Activated CD4-positive, alpha-beta T cell treated with anti-CD3 and anti-CD28 coated beads, Interleukin-2, amount 10 ng/mL, durations not matched to agents 24 days and 14 days (primary cell): ENCODE results near the gene IGSF9. TPM values are rescaled to one million over a fixed set of nuclear protein-coding genes. Genes with fewer than 3 reads are reported as not detected.

Experiments used
- DNase-seq: peaks from one replicate; pipeline ENCODE4 v3.0.0; 2022
- H3K27ac Mint-ChIP-seq: one replicate; pipeline ENCODE4 v1.8.0; 2022; ENCODE audit warnings: mild to moderate bottlenecking, mixed read lengths
- H3K27me3 Mint-ChIP-seq: one replicate; pipeline ENCODE4 v1.8.0; 2022; ENCODE audit warnings: mixed read lengths
- H3K36me3 Mint-ChIP-seq: one replicate; pipeline ENCODE4 v1.8.0; 2022; ENCODE audit warnings: low read depth, mild to moderate bottlenecking, mixed read lengths
- H3K4me1 Mint-ChIP-seq: one replicate; pipeline ENCODE4 v1.8.0; 2021; ENCODE audit warnings: mixed read lengths
- H3K4me3 Mint-ChIP-seq: one replicate; pipeline ENCODE4 v1.8.0; 2022; ENCODE audit warnings: mild to moderate bottlenecking, moderate library complexity, mixed read lengths
- H3K9me3 Mint-ChIP-seq: one replicate; pipeline ENCODE4 v1.8.0; 2021; ENCODE audit warnings: mixed read lengths
- intact Hi-C: fragments of 100-400 bp; cut with micrococcal nuclease; formaldehyde crosslinking; loops from one replicate; pipeline ENCODE4 v1.15.1; 2023
- total RNA-seq: library from RNA; stranded (reverse); gene quantifications from 2 replicates; pipeline ENCODE4 v1.2.3, GENCODE V29; 2022

The IGSF9 gene
- total RNA-seq, 1 donor from 2014 or later: not detected

DNA sequence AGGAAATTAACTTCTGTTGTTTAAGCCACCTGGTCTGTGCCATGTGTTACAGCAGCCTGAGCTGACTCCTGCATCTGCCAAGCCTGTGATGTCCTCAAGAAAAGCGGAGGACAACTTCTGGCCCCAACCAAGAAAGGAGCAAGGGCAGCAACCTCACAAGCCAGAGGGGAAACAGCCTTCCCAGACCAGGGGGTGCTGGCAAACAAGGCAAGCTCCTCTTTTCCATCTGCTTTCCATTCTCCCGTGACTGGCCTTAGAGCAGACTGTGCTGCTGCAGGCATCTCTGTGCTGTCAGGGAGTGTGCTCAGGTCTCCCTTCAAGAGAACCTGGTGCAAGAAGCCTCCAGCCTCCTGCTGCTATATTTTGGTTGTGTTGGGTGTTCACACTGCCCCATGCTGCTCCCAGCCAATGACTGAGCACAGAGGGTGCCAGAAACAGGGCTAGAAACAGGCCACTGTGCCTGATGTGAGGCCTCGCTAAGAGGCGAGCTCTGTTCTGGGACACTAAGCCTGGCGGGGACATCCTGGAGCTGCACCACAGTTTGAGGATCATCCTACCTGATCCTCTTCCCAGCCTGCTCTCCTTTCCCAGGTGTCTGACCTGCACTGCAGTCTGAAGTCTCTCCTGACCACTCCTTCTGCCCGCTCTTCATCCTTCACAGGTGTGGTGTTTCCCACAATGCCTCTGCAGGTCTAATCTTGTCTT lies 36.1 kb upstream of the IGSF9 start:
- intact Hi-C loops: no loop called here
- no peaks in the 10 kb centered on the region for H3K9me3 Mint-ChIP-seq
- peaks cover 45% of the 10 kb centered on the region for H3K27me3 Mint-ChIP-seq
- no peaks in the 10 kb centered on the region for H3K36me3 Mint-ChIP-seq
- H3K4me1 Mint-ChIP-seq: no peaks in the 10 kb centered on the region
- DNase-seq: no peak
- no peak overlapping the region for H3K27ac Mint-ChIP-seq
- no peak overlapping the region for H3K4me3 Mint-ChIP-seq

GRCh38 chr1:159980786-159981185 lies 35.4 kb upstream of the IGSF9 start:
- H3K4me3 Mint-ChIP-seq: no peak overlapping the region
- intact Hi-C loops: no loop called here
- DNase-seq: no peak
- H3K27me3 Mint-ChIP-seq: peaks cover 44% of the 10 kb centered on the region
- no peaks in the 10 kb centered on the region for H3K9me3 Mint-ChIP-seq
- no peak overlapping the region for H3K27ac Mint-ChIP-seq
- no peaks in the 10 kb centered on the region for H3K36me3 Mint-ChIP-seq
- no peaks in the 10 kb centered on the region for H3K4me1 Mint-ChIP-seq

- no peak overlapping the region for H3K4me3 Mint-ChIP-seq
- intact Hi-C loops: no loop called here
- H3K27me3 Mint-ChIP-seq: peaks cover 42% of the 10 kb centered on the region
- H3K36me3 Mint-ChIP-seq: no peaks in the 10 kb centered on the region
- no peak for DNase-seq
- H3K9me3 Mint-ChIP-seq: no peaks in the 10 kb centered on the region
- no peaks in the 10 kb centered on the region for H3K4me1 Mint-ChIP-seq
- H3K27ac Mint-ChIP-seq: no peak overlapping the region
These were observed 34.7 kb upstream of the IGSF9 start for GRCh38 chr1:159980076-159980475.

DNA sequence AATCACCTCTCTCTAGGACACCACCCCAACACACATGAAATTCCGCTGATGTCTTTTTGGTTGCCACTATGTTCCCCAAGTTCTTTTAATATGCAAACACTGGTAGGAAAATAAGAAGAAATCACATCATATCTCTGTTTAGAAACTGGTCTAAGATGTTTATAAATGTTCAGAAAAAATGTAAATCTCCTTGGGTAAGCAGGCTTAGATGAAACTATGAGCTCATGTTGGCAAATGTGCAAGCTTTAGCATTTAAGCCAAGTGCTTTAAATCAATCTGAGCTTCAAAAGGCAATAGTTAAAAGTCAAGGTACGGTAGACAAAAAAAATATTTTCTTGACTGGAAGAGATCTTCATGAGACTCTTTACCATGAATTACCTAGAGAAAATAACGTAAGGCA lies 33.8 kb upstream of the IGSF9 start:
- DNase-seq: no peak
- intact Hi-C loops: no loop called here
- Mint-ChIP-seq H3K4me3 (no peak overlapping the region), H3K27me3 (peaks cover 39% of the 10 kb centered on the region), H3K9me3 (no peaks in the 10 kb centered on the region), H3K4me1 (no peaks in the 10 kb centered on the region), H3K27ac (no peak overlapping the region), H3K36me3 (no peaks in the 10 kb centered on the region)

DNA sequence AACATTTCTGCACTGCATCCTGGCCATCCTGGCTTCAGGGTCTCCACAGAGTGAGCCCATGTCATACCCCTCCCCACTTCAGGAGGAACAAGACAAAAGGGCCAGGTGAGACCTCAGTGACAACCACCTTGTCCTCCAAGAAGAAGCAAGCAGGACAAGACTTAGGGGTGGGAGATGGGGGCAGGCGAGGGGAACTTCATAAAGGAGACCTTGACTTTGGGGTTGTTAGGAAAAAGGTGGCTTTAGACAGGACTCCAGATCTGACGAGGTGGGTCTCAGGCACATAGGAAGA lies 32.6 kb upstream of the IGSF9 start:
- no peak for DNase-seq
- no peak overlapping the region for H3K4me3 Mint-ChIP-seq
- no peaks in the 10 kb centered on the region for H3K36me3 Mint-ChIP-seq
- no peaks in the 10 kb centered on the region for H3K9me3 Mint-ChIP-seq
- intact Hi-C loops: no loop called here
- no peaks in the 10 kb centered on the region for H3K4me1 Mint-ChIP-seq
- H3K27ac Mint-ChIP-seq: no peak overlapping the region
- peaks cover 31% of the 10 kb centered on the region for H3K27me3 Mint-ChIP-seq

DNA sequence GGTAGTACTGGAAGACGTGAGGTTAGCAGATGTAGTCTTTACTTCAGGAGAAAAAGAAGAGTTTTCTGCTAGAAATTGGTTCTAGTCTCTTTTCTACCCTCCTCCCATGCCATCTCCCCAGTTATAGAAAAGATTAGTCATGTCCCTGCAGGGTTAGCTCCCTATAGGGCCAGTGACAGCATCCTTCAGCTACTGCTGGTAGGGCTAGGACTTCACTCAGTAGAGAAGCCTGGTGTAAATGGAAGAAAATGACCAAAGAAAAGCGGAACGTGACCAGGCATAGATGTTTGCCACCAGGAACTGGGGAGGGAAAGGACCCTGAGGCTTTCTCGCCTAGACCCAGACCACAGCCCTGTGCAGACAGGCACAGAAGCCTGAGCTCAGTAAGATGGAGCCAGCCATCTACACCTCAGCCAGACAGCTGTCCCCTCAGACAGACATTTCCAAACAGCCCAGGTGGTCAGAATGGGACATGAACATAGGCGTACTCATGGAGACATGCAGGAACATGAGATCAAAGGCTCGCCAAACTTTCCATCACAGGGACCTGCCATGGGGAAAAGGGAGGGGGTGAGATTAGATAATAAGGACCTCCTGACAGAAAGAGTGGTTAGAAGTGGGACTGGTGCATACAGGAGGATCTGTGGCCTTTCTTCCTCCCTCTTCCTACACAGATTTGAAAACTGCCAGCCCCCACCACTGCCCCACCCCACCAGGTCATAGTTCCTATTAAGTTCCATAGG lies 32.1 kb upstream of the IGSF9 start:
- Mint-ChIP-seq H3K36me3 (no peaks in the 10 kb centered on the region), H3K4me1 (no peaks in the 10 kb centered on the region), H3K4me3 (no peak overlapping the region), H3K27me3 (peaks cover 30% of the 10 kb centered on the region), H3K27ac (no peak overlapping the region), H3K9me3 (no peaks in the 10 kb centered on the region)
- DNase-seq: no peak
- intact Hi-C loops: no loop called here

GRCh38 chr1:159974350-159974965 lies 29.0 kb upstream of the IGSF9 start:
- intact Hi-C loops: no loop called here
- Mint-ChIP-seq H3K4me3 (no peak overlapping the region), H3K27me3 (peaks cover 19% of the 10 kb centered on the region), H3K4me1 (no peaks in the 10 kb centered on the region), H3K27ac (no peak overlapping the region), H3K9me3 (no peaks in the 10 kb centered on the region), H3K36me3 (no peaks in the 10 kb centered on the region)
- DNase-seq: no peak

DNA sequence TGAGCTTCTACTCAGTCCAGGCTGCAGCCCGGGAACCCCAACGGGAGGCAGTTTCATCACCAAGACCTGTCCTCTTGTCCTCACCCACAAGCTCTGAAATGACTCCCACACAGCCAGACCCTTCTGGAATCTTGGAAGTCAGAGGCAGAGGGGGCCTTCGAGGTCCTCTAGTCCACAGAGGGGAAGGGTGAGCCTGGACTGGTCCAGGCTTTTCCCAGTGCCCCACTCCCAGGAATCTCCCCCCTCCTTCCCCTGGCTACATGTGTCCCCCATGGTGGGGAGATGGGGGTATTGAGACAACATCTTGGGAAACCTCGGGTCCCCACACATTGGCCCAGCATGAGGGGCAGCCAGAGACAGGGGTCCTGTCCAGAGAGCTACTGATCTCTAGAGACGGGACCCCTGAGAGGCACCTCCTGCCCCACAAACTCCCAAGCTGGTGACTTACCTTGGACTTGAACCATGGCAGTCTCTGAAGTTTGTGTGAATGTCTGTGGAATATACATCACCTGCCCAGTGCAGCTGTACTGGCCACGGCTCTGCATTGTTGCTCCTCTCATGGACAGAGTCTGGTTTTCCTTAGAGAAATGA lies 28.0 kb upstream of the IGSF9 start:
- Mint-ChIP-seq H3K27ac (no peak overlapping the region), H3K4me1 (no peaks in the 10 kb centered on the region), H3K4me3 (no peak overlapping the region), H3K27me3 (peaks cover 21% of the 10 kb centered on the region), H3K9me3 (no peaks in the 10 kb centered on the region), H3K36me3 (no peaks in the 10 kb centered on the region)
- no peak for DNase-seq
- intact Hi-C loops: no loop called here

- Mint-ChIP-seq H3K27ac (no peak overlapping the region), H3K9me3 (no peaks in the 10 kb centered on the region), H3K4me1 (no peaks in the 10 kb centered on the region)
These were observed 27.2 kb upstream of the IGSF9 start for GRCh38 chr1:159972443-159973205.

DNA sequence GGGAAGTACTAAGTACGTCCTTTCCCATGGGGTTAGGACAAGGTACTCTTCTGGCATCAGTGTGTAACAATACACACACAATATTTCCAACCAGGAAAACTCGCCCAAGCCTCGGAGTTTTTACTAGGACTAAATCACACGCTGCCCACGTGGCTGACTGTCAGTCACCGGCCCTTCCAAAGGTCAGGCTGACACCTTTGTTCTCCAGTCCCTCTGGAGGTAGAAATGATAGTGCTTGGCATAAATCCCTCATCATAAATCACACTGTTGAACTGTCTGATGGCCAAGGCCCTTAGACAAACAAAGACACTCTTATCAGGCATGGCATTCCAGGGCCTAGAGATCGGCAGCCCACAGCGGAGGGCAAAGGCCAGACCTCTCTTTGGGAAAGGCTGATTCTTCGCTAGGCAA lies 25.5 kb upstream of the IGSF9 start:
- DNase-seq: no peak
- Mint-ChIP-seq H3K9me3 (no peaks in the 10 kb centered on the region), H3K27ac (no peak overlapping the region), H3K4me1 (no peaks in the 10 kb centered on the region), H3K36me3 (no peaks in the 10 kb centered on the region), H3K27me3 (peaks cover 30% of the 10 kb centered on the region), H3K4me3 (no peak overlapping the region)
- intact Hi-C loops: no loop called here

More at GRCh38 chr1:159972443-159973205, 27.2 kb upstream of the IGSF9 start:
- Mint-ChIP-seq H3K4me3 (no peak overlapping the region), H3K27me3 (peaks cover 25% of the 10 kb centered on the region), H3K36me3 (no peaks in the 10 kb centered on the region)
- intact Hi-C loops: no loop called here
- DNase-seq: no peak

- DNase-seq: no peak
- H3K9me3 Mint-ChIP-seq: no peaks in the 10 kb centered on the region
- intact Hi-C loops: no loop called here
- no peak overlapping the region for H3K4me3 Mint-ChIP-seq
- H3K27me3 Mint-ChIP-seq: peaks cover 41% of the 10 kb centered on the region
- H3K4me1 Mint-ChIP-seq: no peaks in the 10 kb centered on the region
- no peaks in the 10 kb centered on the region for H3K36me3 Mint-ChIP-seq
- H3K27ac Mint-ChIP-seq: no peak overlapping the region
These were observed 23.5 kb upstream of the IGSF9 start for GRCh38 chr1:159968901-159969300.

DNA sequence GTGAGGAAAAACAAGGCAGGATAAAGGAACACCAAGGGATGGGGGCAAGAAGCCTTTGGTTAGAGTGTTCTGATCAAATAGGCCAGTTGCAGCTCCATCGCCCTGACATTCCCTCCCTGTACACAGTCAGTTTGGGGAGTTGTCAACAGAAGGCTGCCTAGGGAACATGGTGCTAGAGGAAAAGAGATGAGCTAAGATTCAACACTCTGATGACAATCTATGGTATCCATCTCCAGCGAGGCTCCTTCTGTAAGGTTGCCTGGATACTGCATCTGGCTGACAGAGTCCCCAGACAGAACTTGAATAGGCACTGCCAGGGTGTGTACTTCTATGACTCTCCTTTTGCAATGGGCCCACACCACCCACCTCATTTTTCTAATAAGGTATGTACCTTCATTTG lies 19.9 kb upstream of the IGSF9 start:
- H3K9me3 Mint-ChIP-seq: no peaks in the 10 kb centered on the region
- H3K4me1 Mint-ChIP-seq: no peaks in the 10 kb centered on the region

GRCh38 chr1:159964144-159964543 lies 18.7 kb upstream of the IGSF9 start:
- DNase-seq: no peak
- Mint-ChIP-seq H3K27me3 (peaks cover 37% of the 10 kb centered on the region), H3K9me3 (no peaks in the 10 kb centered on the region), H3K27ac (no peak overlapping the region), H3K36me3 (no peaks in the 10 kb centered on the region), H3K4me3 (no peak overlapping the region), H3K4me1 (no peaks in the 10 kb centered on the region)
- intact Hi-C loops: no loop called here

More for the DNA sequence above, 19.9 kb upstream of the IGSF9 start:
- no peak overlapping the region for H3K27ac Mint-ChIP-seq
- H3K27me3 Mint-ChIP-seq: peaks cover 37% of the 10 kb centered on the region
- no peak overlapping the region for H3K4me3 Mint-ChIP-seq
- no peak for DNase-seq
- intact Hi-C loops: no loop called here
- H3K36me3 Mint-ChIP-seq: no peaks in the 10 kb centered on the region

GRCh38 chr1:159962176-159962575 lies 16.8 kb upstream of the IGSF9 start:
- Mint-ChIP-seq H3K4me1 (no peaks in the 10 kb centered on the region), H3K9me3 (no peaks in the 10 kb centered on the region), H3K36me3 (no peaks in the 10 kb centered on the region), H3K27me3 (peaks cover 22% of the 10 kb centered on the region), H3K27ac (no peak overlapping the region), H3K4me3 (no peak overlapping the region)
- DNase-seq: no peak
- intact Hi-C loops: no loop called here
